Esophagus squamous epithelium (tissue), 4 donors: ENCODE results near the gene ASTN2.

Experiments
- POLR2A ChIP-seq, 4 donors: fragments of 450-650 bp; IDR thresholded peaks; one replicate each; pipeline ENCODE4 v1.6.1; 2017; ENCODE audit warnings: antibody characterized with exemption in 4 of 4, mild to moderate bottlenecking in 4 of 4, moderate library complexity in 3 of 4
- TF ChIP-seq, protein P1 (sequence below), 6 experiments: fragments of 450-650 bp in 4 of 6; fragments of 200-600 bp in 2 of 6; sonication (generic) in 2 of 6; IDR thresholded peaks; one replicate each; pipeline ENCODE4 v1.5.1; 2016 to 2019; ENCODE audit warnings: antibody characterized with exemption in 6 of 6, mild to moderate bottlenecking in 4 of 6, moderate library complexity in 4 of 6

DNA sequence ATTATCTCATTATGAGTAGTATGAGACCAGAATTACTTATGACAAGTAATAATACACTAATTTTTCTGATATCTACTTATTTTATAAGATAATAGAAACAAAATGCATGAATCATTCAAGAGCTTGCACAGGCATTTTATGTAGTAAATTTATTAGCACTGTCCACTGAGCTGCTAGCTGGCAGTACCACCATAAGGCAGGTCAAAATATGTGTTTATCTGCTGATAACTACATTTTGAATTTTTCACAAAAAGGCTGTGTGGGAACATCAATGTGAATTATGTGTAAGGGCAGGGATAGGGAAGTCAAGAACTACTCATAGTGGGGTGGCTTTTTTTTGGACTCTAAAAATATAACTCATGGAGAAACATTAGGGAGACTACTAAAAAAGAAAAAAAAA lies 1011.7 kb downstream of the ASTN2 start:
- no peak for TF ChIP-seq POLR2A (IDR thresholded peaks at IDR 0.05)
- TF ChIP-seq, protein P1, sequence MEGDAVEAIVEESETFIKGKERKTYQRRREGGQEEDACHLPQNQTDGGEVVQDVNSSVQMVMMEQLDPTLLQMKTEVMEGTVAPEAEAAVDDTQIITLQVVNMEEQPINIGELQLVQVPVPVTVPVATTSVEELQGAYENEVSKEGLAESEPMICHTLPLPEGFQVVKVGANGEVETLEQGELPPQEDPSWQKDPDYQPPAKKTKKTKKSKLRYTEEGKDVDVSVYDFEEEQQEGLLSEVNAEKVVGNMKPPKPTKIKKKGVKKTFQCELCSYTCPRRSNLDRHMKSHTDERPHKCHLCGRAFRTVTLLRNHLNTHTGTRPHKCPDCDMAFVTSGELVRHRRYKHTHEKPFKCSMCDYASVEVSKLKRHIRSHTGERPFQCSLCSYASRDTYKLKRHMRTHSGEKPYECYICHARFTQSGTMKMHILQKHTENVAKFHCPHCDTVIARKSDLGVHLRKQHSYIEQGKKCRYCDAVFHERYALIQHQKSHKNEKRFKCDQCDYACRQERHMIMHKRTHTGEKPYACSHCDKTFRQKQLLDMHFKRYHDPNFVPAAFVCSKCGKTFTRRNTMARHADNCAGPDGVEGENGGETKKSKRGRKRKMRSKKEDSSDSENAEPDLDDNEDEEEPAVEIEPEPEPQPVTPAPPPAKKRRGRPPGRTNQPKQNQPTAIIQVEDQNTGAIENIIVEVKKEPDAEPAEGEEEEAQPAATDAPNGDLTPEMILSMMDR (IDR thresholded peaks at IDR 0.05): no peak
